Ishikawa (cell line): ENCODE measurements around the gene IWS1.

Source experiments
- CEBPB ChIP-seq: IDR thresholded peaks from 2 replicates; pipeline ENCODE4 v1.6.1; 2012
- CREB1 ChIP-seq: IDR thresholded peaks from 2 replicates; pipeline ENCODE4 v1.6.1; 2012; ENCODE audit warnings: low read depth
- EGR1 ChIP-seq: IDR thresholded peaks from 2 replicates; pipeline ENCODE4 v1.6.1; 2012
- EP300 ChIP-seq: IDR thresholded peaks from 2 replicates; pipeline ENCODE4 v1.6.1; 2012; ENCODE audit warnings: borderline replicate concordance
- FOXM1 ChIP-seq: IDR thresholded peaks from 2 replicates; pipeline ENCODE4 v1.6.1; 2012; ENCODE audit warnings: low read depth, borderline replicate concordance
- NFIC ChIP-seq: IDR thresholded peaks from 2 replicates; pipeline ENCODE4 v1.6.1; 2012
- RAD21 ChIP-seq: IDR thresholded peaks from 2 replicates; pipeline ENCODE4 v1.6.1; 2012; ENCODE audit warnings: low read depth
- TAF1 ChIP-seq: IDR thresholded peaks from 2 replicates; pipeline ENCODE4 v1.6.1; 2012; ENCODE audit warnings: low read depth, mild to moderate bottlenecking
- TCF12 ChIP-seq: IDR thresholded peaks from 2 replicates; pipeline ENCODE4 v1.6.1; 2012; ENCODE audit warnings: low read depth
- TEAD4 ChIP-seq: IDR thresholded peaks from 2 replicates; pipeline ENCODE4 v1.6.1; 2012
- YY1 ChIP-seq: IDR thresholded peaks from 2 replicates; pipeline ENCODE4 v1.6.1; 2012; ENCODE audit warnings: low read depth
- ZBTB7A ChIP-seq: IDR thresholded peaks from 2 replicates; pipeline ENCODE4 v1.6.1; 2012; ENCODE audit warnings: low read depth
- TF ChIP-seq, protein P1 (sequence below): IDR thresholded peaks from 2 replicates; pipeline ENCODE4 v1.6.1; 2012
- TF ChIP-seq, protein P2 (sequence below): IDR thresholded peaks from 2 replicates; pipeline ENCODE4 v1.6.1; 2012; ENCODE audit warnings: low read depth, mild to moderate bottlenecking
- TF ChIP-seq, protein P3 (sequence below): IDR thresholded peaks from 2 replicates; pipeline ENCODE4 v1.6.1; 2012

IWS1 gene

DNA sequence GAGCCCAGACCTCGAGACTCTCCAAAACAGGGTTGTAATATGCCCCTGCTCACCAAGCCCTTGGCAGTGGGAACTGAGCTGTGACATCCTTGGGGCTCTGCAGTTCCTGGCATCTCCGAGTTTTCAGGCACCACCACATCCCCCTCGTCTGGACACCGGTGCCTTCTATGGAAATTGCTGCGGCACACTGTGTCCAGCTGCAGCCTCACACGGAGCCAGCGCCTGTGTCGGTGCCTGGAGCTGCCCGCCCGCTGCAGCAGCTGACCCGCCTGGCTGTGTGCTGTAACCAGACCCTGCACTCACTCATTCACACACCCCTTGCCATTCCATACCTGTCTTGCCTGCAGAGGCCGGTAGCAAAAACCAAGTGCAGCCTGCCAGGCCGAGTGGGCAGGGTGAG lies 11.8 kb downstream of the IWS1 start:
- TF ChIP-seq, protein P1, sequence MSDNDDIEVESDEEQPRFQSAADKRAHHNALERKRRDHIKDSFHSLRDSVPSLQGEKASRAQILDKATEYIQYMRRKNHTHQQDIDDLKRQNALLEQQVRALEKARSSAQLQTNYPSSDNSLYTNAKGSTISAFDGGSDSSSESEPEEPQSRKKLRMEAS = no peak
- TF ChIP-seq TCF12 (no peak), RAD21 (no peak), YY1 (no peak), EP300 (no peak), TEAD4 (no peak), FOXM1 (no peak)
- TF ChIP-seq, protein P2, sequence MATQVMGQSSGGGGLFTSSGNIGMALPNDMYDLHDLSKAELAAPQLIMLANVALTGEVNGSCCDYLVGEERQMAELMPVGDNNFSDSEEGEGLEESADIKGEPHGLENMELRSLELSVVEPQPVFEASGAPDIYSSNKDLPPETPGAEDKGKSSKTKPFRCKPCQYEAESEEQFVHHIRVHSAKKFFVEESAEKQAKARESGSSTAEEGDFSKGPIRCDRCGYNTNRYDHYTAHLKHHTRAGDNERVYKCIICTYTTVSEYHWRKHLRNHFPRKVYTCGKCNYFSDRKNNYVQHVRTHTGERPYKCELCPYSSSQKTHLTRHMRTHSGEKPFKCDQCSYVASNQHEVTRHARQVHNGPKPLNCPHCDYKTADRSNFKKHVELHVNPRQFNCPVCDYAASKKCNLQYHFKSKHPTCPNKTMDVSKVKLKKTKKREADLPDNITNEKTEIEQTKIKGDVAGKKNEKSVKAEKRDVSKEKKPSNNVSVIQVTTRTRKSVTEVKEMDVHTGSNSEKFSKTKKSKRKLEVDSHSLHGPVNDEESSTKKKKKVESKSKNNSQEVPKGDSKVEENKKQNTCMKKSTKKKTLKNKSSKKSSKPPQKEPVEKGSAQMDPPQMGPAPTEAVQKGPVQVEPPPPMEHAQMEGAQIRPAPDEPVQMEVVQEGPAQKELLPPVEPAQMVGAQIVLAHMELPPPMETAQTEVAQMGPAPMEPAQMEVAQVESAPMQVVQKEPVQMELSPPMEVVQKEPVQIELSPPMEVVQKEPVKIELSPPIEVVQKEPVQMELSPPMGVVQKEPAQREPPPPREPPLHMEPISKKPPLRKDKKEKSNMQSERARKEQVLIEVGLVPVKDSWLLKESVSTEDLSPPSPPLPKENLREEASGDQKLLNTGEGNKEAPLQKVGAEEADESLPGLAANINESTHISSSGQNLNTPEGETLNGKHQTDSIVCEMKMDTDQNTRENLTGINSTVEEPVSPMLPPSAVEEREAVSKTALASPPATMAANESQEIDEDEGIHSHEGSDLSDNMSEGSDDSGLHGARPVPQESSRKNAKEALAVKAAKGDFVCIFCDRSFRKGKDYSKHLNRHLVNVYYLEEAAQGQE = no peak
- TF ChIP-seq, protein P3, sequence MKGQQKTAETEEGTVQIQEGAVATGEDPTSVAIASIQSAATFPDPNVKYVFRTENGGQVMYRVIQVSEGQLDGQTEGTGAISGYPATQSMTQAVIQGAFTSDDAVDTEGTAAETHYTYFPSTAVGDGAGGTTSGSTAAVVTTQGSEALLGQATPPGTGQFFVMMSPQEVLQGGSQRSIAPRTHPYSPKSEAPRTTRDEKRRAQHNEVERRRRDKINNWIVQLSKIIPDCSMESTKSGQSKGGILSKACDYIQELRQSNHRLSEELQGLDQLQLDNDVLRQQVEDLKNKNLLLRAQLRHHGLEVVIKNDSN = no peak

DNA sequence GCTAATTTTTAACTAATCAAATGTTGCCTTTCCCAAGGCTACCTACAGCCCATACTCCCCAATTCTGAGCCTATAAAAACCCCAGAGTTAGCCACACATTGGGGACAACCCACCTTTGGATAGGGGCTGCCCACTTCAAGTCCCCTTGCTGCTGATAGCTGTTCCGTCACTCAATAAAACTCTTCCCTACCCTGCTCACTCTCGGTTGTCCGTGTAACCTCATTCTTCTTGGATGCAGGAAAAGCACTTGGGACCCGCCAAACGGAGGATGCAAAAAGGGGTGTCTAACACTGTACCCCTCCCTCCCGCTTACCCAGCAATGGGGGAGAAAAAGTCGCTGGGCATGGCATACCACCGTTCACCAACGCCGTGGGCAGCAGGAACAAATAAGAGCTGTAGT lies 12.2 kb downstream of the IWS1 start:
- TF ChIP-seq CREB1 = no peak
- TF ChIP-seq, protein P3 = no peak
- TF ChIP-seq ZBTB7A = no peak

DNA sequence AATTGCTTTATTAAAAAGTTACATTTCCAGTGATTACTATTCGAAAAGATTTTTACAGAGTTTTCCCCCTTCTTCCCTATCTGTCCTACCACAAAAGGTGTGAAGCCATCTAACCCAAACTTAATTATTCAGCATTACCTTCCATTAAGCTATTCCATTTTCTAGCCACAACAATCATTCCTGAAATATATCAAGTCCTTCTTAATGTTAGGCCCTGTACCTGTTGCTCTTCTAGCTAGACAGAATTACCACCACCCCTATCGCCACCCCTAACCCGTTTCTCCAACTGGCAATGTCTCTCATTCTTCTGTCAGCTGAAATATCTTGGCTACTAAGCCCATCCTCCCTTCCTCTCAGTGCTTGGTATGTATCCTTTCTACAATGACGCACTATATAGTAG lies 13.9 kb downstream of the IWS1 start:
- TF ChIP-seq, protein P1 = no peak
- TF ChIP-seq TEAD4 (no peak), TCF12 (no peak), ZBTB7A (no peak), CEBPB (no peak), NFIC (no peak), EP300 (no peak), RAD21 (no peak), TAF1 (no peak), CREB1 (no peak), YY1 (no peak), EGR1 (no peak), FOXM1 (no peak)
- TF ChIP-seq, protein P2 = no peak
- TF ChIP-seq, protein P3 = no peak

DNA sequence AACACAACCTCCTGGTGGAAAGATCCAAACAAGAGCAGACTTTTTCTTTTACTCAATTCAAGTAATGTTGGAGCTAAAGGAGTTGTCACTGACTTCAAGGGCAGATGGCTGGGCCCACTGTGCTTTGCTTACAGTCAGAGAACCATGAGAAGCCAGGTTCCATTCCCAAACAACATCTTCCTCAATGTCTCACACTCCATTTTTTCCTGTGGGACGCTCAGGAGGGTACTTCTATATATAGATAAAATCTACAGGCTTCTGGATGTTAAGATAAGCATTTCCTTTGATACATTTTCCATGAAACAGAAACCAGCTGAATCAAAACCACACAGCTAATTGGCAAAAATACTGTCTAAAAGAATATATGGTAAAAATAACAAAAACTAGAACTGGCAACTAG lies 14.4 kb downstream of the IWS1 start:
- TF ChIP-seq, protein P3 = no peak
- TF ChIP-seq CEBPB (no peak), TEAD4 (no peak), ZBTB7A (no peak), YY1 (no peak), RAD21 (no peak), TAF1 (no peak), CREB1 (no peak), EP300 (no peak), FOXM1 (no peak), NFIC (no peak), TCF12 (no peak), EGR1 (no peak)
- TF ChIP-seq, protein P1 = no peak
- TF ChIP-seq, protein P2 = no peak
